Measurements from ENCODE around the gene MYL2. TPM values are rescaled to one million over a fixed set of nuclear protein-coding genes. Genes with fewer than 3 reads are reported as not detected.

Gene MYL2
- total and polyA plus RNA-seq, 7 donors: 4.2 to 22.8 (median 19.0) TPM; not detected in 4

Other genes with a start within 250 kb of the MYL2 start
- gene HVCN1, start 231.5 kb downstream of the MYL2 start, total RNA-seq: 1 to 10 TPM; 3.8 to 9.7 (median 6.6) TPM
- 10 to 100 TPM in 1 of 3 donors, 1 to 10 TPM in 2; 1.8 to 26.3 (median 4.2) TPM for gene HVCN1, start 231.5 kb downstream of the MYL2 start, polyA plus RNA-seq
- 100 to 1,000 TPM; 140 to 208 (median 171) TPM for gene PPP1CC, start 177.7 kb downstream of the MYL2 start, total RNA-seq
- gene PPP1CC, start 177.7 kb downstream of the MYL2 start, polyA plus RNA-seq: 100 to 1,000 TPM; 107 to 272 (median 153) TPM
- not detected for gene CCDC63, start 73.6 kb downstream of the MYL2 start, total RNA-seq
- gene CCDC63, start 73.6 kb downstream of the MYL2 start, polyA plus RNA-seq: not detected
- gene CUX2, start 113.6 kb upstream of the MYL2 start, total RNA-seq: under 1 TPM; 0.16 to 0.81 (median 0.46) TPM
- gene CUX2, start 113.6 kb upstream of the MYL2 start, polyA plus RNA-seq: under 1 TPM in 1 of 3 donors, not detected in 2; 0.12 TPM